ENCODE data around the gene POPDC2. TPM values are rescaled to one million over a fixed set of nuclear protein-coding genes. Genes with fewer than 3 reads are reported as not detected.

Gene POPDC2
- total and polyA plus RNA-seq, 5 donors from 2014 or later = 1.9 to 5.5 (median 2.5) TPM

DNA sequence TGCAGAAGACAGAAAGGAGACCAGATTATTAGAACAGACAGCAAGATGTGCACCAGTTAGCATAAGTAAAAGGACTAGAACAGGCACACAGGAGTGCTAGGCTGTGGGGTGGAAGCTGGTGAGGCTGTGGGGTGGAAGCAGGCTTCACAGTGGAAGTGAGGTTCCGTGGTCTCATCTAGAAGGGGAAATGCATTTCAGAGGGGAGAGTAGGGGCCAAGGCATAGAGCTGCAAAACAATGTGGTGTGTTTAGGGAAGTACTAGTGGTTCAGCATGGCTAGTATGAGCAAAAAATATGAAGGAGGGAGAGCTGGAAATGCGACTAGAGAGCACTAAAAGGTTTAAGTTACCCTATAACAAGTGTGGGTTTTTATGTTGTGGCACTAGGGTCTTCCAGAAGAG, 6.5 kb downstream of the POPDC2 start:
- ATAC-seq (ENCODE audit: low read depth in 2 of 2) (no peak), DNase-seq (no peak)
- Mint-ChIP-seq H3K4me3 (peak overlapping the region in 1 of 4 donors; percentile 64), H3K27ac (no peak overlapping the region), H3K4me1 (peaks cover 0 to 7% (median 1%) of the 10 kb centered on the region in 4 donors), H3K27me3 (no peaks in the 10 kb centered on the region), H3K36me3 (peaks cover 22% of the 10 kb centered on the region), H3K9me3 (no peaks in the 10 kb centered on the region)
- Histone ChIP-seq H3K27ac (ENCODE audit: insufficient read depth, low read length, poor library complexity, severe bottlenecking) (no peak overlapping the region), H3K27me3 (ENCODE audit: control insufficient read depth, insufficient read depth, low read length) (no peaks in the 10 kb centered on the region), H3K36me3 (ENCODE audit: control insufficient read depth, insufficient read depth, low read length) (peaks cover 1% of the 10 kb centered on the region), H3K4me1 (ENCODE audit: control insufficient read depth, insufficient read depth, low read length, poor library complexity, severe bottlenecking) (no peaks in the 10 kb centered on the region), H3K9me3 (ENCODE audit: control insufficient read depth in 2 of 2, low read length in 2 of 2) (no peaks in the 10 kb centered on the region), H3K4me3 (ENCODE audit: low read depth, low read length) (no peak overlapping the region)

DNA sequence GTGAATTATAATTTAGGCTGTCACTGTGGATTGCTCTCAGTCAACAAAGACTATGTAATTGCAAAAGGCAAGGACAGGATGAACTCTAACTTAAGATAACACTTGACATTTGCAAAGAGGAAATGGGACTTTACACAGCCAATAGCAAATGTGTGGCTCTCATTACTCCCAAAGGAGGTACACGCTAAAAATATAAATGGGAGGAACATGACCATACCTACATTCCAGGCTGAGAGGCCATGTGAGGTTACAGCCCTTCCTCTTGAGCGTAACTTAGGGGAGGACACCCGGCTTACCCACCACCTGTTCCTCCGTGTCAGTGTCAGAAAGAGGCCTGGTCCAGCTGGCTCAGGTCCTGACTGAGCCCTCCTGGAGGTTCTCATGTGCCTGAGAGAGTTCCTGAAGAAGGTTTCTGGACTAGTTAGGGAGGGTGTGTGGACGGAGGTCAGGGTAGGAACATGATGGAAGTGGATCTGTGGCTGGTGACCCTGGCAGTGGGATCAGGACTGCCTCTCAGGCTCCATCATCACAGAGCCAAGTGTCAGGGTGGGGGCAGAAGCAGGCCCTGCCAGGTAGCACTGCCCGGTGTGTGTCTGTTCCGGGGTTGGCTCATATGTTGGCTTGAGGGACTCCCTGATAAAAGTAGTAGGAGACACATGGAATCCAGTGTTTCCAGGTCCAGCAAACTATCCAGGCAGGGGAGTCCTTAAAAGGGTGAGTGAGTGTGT, 7.9 kb downstream of the POPDC2 start:
- H3K27me3 ChIP-seq (ENCODE audit: control insufficient read depth, insufficient read depth, low read length) = no peaks in the 10 kb centered on the region
- H3K27ac ChIP-seq (ENCODE audit: insufficient read depth, low read length, poor library complexity, severe bottlenecking) = no peak overlapping the region
- no peak overlapping the region for H3K4me3 ChIP-seq (ENCODE audit: low read depth, low read length)
- H3K9me3 ChIP-seq (ENCODE audit: control insufficient read depth in 2 of 2, low read length in 2 of 2) = no peaks in the 10 kb centered on the region
- no peak overlapping the region for H3K4me3 Mint-ChIP-seq
- ATAC-seq (ENCODE audit: low read depth in 2 of 2) = no peak
- H3K36me3 Mint-ChIP-seq = peaks cover 30% of the 10 kb centered on the region
- H3K9me3 Mint-ChIP-seq = no peaks in the 10 kb centered on the region
- no peaks in the 10 kb centered on the region for H3K4me1 ChIP-seq (ENCODE audit: control insufficient read depth, insufficient read depth, low read length, poor library complexity, severe bottlenecking)
- peaks cover 0 to 2% (median 0%) of the 10 kb centered on the region in 4 donors for H3K4me1 Mint-ChIP-seq
- H3K27me3 Mint-ChIP-seq = no peaks in the 10 kb centered on the region
- H3K36me3 ChIP-seq (ENCODE audit: control insufficient read depth, insufficient read depth, low read length) = peaks cover 15% of the 10 kb centered on the region
- H3K27ac Mint-ChIP-seq = no peak overlapping the region
- no peak for DNase-seq

DNA sequence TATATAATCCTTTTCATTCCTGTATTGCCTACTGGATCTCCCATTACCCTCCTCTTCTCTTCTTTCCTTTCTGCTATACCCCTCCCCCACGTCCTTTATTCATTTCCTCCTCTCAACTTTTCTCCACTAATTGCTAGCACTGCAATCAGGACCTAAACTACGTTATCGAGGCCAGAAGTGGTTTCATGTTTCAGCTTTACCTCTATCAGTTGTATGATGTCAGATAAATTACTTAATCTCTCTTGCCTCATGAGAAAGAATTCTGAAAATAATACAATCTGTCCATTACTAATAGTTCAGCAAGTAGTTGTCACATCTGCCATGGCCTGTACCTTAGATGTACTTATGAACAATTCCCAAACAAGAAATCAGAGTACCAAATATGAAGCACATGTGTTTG, 10.6 kb downstream of the POPDC2 start:
- Mint-ChIP-seq H3K27me3 (no peaks in the 10 kb centered on the region), H3K36me3 (peaks cover 50% of the 10 kb centered on the region), H3K4me3 (no peak overlapping the region), H3K4me1 (peaks cover 0 to 2% (median 0%) of the 10 kb centered on the region in 4 donors), H3K27ac (no peak overlapping the region), H3K9me3 (no peaks in the 10 kb centered on the region)
- H3K4me1 ChIP-seq (ENCODE audit: control insufficient read depth, insufficient read depth, low read length, poor library complexity, severe bottlenecking) = no peaks in the 10 kb centered on the region
- DNase-seq (no peak), ATAC-seq (ENCODE audit: low read depth in 2 of 2) (no peak)
- no peaks in the 10 kb centered on the region for H3K9me3 ChIP-seq (ENCODE audit: control insufficient read depth in 2 of 2, low read length in 2 of 2)
- peaks cover 26% of the 10 kb centered on the region for H3K36me3 ChIP-seq (ENCODE audit: control insufficient read depth, insufficient read depth, low read length)
- no peak overlapping the region for H3K4me3 ChIP-seq (ENCODE audit: low read depth, low read length)
- H3K27me3 ChIP-seq (ENCODE audit: control insufficient read depth, insufficient read depth, low read length) = no peaks in the 10 kb centered on the region
- no peak overlapping the region for H3K27ac ChIP-seq (ENCODE audit: insufficient read depth, low read length, poor library complexity, severe bottlenecking)

DNA sequence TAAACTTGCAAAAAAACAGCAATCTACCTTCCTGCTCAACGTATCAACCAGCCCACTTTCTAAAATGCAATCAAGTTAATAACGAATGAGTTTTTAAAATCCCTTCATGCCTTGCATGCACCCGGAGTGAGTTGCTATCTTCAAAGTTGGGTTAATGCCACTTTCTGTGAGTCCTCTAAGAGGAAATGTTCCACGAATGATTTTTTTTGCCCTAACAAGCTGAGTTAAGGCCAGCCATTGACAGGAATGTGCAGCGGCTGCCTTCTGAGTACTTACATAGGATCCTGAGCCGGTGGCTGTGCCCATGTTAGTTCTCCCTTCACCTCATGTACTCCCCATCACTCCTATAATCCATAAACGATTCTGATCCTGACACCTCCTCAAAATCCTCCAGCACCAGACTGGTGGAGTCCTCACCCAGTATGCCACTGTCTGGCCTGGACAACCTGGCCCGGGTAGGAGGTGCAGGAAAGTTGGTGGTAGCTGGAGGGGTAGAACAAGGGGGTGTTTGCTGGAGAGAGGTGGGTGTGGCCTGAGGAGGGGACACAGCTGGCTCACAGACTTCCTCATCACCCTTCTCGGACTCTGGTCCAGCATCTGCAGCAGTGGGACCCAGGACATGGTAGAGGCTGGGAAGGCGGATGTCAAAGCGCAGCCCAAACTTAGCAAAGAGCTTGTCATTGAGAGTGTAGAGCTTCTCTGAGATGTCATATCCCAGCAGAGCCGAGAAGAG, 12.4 kb downstream of the POPDC2 start:
- Mint-ChIP-seq H3K9me3 (no peaks in the 10 kb centered on the region), H3K36me3 (peaks cover 53% of the 10 kb centered on the region), H3K27me3 (no peaks in the 10 kb centered on the region), H3K4me3 (no peak overlapping the region), H3K4me1 (peaks cover 0 to 2% (median 0%) of the 10 kb centered on the region in 4 donors), H3K27ac (no peak overlapping the region)
- Histone ChIP-seq H3K4me3 (ENCODE audit: low read depth, low read length) (no peak overlapping the region), H3K27ac (ENCODE audit: insufficient read depth, low read length, poor library complexity, severe bottlenecking) (no peak overlapping the region), H3K4me1 (ENCODE audit: control insufficient read depth, insufficient read depth, low read length, poor library complexity, severe bottlenecking) (no peaks in the 10 kb centered on the region), H3K9me3 (ENCODE audit: control insufficient read depth in 2 of 2, low read length in 2 of 2) (no peaks in the 10 kb centered on the region), H3K27me3 (ENCODE audit: control insufficient read depth, insufficient read depth, low read length) (no peaks in the 10 kb centered on the region), H3K36me3 (ENCODE audit: control insufficient read depth, insufficient read depth, low read length) (peaks cover 26% of the 10 kb centered on the region)
- DNase-seq = no peak
- no peak for ATAC-seq (ENCODE audit: low read depth in 2 of 2)

DNA sequence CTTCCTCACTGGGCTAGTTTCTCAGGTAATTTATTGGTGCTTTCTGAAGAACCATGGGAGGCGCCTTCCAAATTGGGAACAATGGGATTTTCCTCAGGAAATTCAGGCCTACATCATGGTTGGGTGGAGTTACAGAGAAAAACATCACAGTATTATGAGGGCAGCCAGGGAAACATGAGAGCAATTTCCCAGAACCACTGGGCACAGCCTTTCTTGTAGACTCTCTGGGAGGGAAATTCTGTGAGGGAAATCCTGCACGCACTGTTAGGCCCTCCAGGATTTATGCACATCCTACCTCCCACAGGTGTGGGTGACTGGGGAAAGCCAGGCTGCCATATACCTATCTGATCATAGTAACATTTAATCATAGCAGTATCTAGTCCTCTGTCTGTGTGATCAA, 13.2 kb downstream of the POPDC2 start:
- Histone ChIP-seq H3K4me3 (ENCODE audit: low read depth, low read length) (no peak overlapping the region), H3K27ac (ENCODE audit: insufficient read depth, low read length, poor library complexity, severe bottlenecking) (no peak overlapping the region), H3K4me1 (ENCODE audit: control insufficient read depth, insufficient read depth, low read length, poor library complexity, severe bottlenecking) (no peaks in the 10 kb centered on the region), H3K36me3 (ENCODE audit: control insufficient read depth, insufficient read depth, low read length) (peaks cover 30% of the 10 kb centered on the region), H3K27me3 (ENCODE audit: control insufficient read depth, insufficient read depth, low read length) (no peaks in the 10 kb centered on the region), H3K9me3 (ENCODE audit: control insufficient read depth in 2 of 2, low read length in 2 of 2) (no peaks in the 10 kb centered on the region)
- ATAC-seq (ENCODE audit: low read depth in 2 of 2) = no peak
- no peak overlapping the region for H3K4me3 Mint-ChIP-seq
- H3K4me1 Mint-ChIP-seq = peaks cover 0 to 2% (median 0%) of the 10 kb centered on the region in 4 donors
- no peaks in the 10 kb centered on the region for H3K9me3 Mint-ChIP-seq
- peaks cover 49% of the 10 kb centered on the region for H3K36me3 Mint-ChIP-seq
- no peaks in the 10 kb centered on the region for H3K27me3 Mint-ChIP-seq
- H3K27ac Mint-ChIP-seq = no peak overlapping the region
- no peak for DNase-seq

DNA sequence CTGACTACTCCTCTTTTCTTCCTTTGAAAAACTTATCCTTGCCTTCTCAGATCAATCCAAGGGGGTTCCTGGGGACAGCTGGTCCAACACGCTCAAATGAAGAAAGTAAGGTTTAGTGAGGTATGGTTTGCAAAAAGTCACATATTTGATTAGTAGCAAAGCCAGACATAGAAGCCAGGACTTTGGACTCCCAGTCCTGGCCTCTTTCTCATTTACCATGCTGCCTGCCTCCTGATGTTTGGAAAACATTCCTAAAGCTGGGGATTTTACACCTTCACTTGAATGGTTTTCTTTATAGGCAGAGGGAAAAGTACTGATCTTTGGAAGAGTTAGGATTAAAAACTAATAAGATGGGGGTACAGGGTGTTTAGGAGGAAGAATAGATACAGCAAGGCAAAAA, 14.6 kb downstream of the POPDC2 start:
- Histone ChIP-seq H3K4me3 (ENCODE audit: low read depth, low read length) (no peak overlapping the region), H3K27me3 (ENCODE audit: control insufficient read depth, insufficient read depth, low read length) (no peaks in the 10 kb centered on the region), H3K4me1 (ENCODE audit: control insufficient read depth, insufficient read depth, low read length, poor library complexity, severe bottlenecking) (no peaks in the 10 kb centered on the region), H3K9me3 (ENCODE audit: control insufficient read depth in 2 of 2, low read length in 2 of 2) (no peaks in the 10 kb centered on the region), H3K27ac (ENCODE audit: insufficient read depth, low read length, poor library complexity, severe bottlenecking) (no peak overlapping the region), H3K36me3 (ENCODE audit: control insufficient read depth, insufficient read depth, low read length) (peaks cover 35% of the 10 kb centered on the region)
- Mint-ChIP-seq H3K27me3 (no peaks in the 10 kb centered on the region), H3K9me3 (peaks cover 0 to 1% (median 0%) of the 10 kb centered on the region in 7 donors), H3K36me3 (peaks cover 49% of the 10 kb centered on the region), H3K27ac (no peak overlapping the region), H3K4me1 (no peaks in the 10 kb centered on the region), H3K4me3 (no peak overlapping the region)
- ATAC-seq (ENCODE audit: low read depth in 2 of 2) (no peak), DNase-seq (no peak)

DNA sequence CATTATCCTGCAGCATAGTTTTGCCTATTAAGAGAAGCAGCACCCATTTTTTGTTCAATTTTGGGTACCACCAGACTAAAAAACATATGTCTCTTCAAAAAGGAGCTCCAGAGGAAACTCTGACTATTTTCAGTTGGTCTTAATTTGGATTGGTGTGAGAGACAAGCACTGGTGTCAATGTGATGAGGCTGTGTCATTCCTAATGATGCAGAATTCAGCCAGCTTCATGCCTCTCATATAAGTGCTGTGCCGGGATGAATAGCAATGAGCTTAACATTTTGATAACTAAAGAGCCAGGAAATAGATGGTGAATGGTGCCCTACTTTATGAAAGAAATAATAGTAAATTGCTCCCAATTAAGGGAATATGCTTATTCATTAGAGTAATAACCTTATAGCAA, 15.9 kb downstream of the POPDC2 start:
- H3K36me3 ChIP-seq (ENCODE audit: control insufficient read depth, insufficient read depth, low read length) = peaks cover 35% of the 10 kb centered on the region
- Mint-ChIP-seq H3K4me3 (no peak overlapping the region), H3K27me3 (no peaks in the 10 kb centered on the region), H3K27ac (no peak overlapping the region), H3K9me3 (peaks cover 0 to 4% (median 0%) of the 10 kb centered on the region in 7 donors), H3K4me1 (peaks cover 3 to 8% (median 4%) of the 10 kb centered on the region in 4 donors), H3K36me3 (peaks cover 53% of the 10 kb centered on the region)
- H3K9me3 ChIP-seq (ENCODE audit: control insufficient read depth in 2 of 2, low read length in 2 of 2) = no peaks in the 10 kb centered on the region
- no peak overlapping the region for H3K27ac ChIP-seq (ENCODE audit: insufficient read depth, low read length, poor library complexity, severe bottlenecking)
- DNase-seq (no peak), ATAC-seq (ENCODE audit: low read depth in 2 of 2) (no peak)
- H3K4me1 ChIP-seq (ENCODE audit: control insufficient read depth, insufficient read depth, low read length, poor library complexity, severe bottlenecking) = peaks cover under 1% of the 10 kb centered on the region
- H3K27me3 ChIP-seq (ENCODE audit: control insufficient read depth, insufficient read depth, low read length) = no peaks in the 10 kb centered on the region
- H3K4me3 ChIP-seq (ENCODE audit: low read depth, low read length) = no peak overlapping the region

Data from CD4-positive, CD25-positive, alpha-beta regulatory T cell (primary cell).